Activated gamma-delta T cell (primary cell): ENCODE measurements around the gene GON4L.
"Not testable (repeated sequence)": the region's sequence is repeated elsewhere in the genome, so short reads cannot be mapped to it uniquely, and the experiment has no call there.

Experiments used
- DNase-seq: peaks from one replicate; lab custom pipeline; 2025; lab: John Stamatoyannopoulos, UW
- total RNA-seq, 2 donors: gene quantifications; one replicate each; lab custom pipeline; 2026; lab: John Stamatoyannopoulos, UW

Gene GON4L
- 186 to 196 reads per million in 2 donors for total RNA-seq

- peak; percentile 68 for DNase-seq
Observed at GRCh38 chr1:155856975-155857930, at the start of gene GON4L. GON4L (minus strand) TSS chr1:155857214; CDS start chr1:155853780, 3,434 bp downstream.

- DNase-seq = no peak
Observed at GRCh38 chr1:155904261-155904660, 47.2 kb upstream of the GON4L start.

GRCh38 chr1:155900161-155900560 is 43.1 kb upstream of the GON4L start:
- no peak for DNase-seq

GRCh38 chr1:155899683-155900082 is 42.7 kb upstream of the GON4L start:
- no peak for DNase-seq

- DNase-seq = no peak
Observed at GRCh38 chr1:155898888-155899287, 41.9 kb upstream of the GON4L start.

- no peak for DNase-seq
Observed at GRCh38 chr1:155897746-155898145, 40.7 kb upstream of the GON4L start.

- not testable (repeated sequence) for DNase-seq
Observed at GRCh38 chr1:155896476-155896875, 39.5 kb upstream of the GON4L start.

- not testable (repeated sequence) for DNase-seq
Observed at GRCh38 chr1:155895617-155896016, 38.6 kb upstream of the GON4L start.

- DNase-seq = no peak
Observed at GRCh38 chr1:155893389-155894142, 36.6 kb upstream of the GON4L start.

- DNase-seq = no peak
Observed at GRCh38 chr1:155892796-155893195, 35.8 kb upstream of the GON4L start.

GRCh38 chr1:155890251-155890650 is 33.2 kb upstream of the GON4L start:
- no peak for DNase-seq

GRCh38 chr1:155889566-155889965 is 32.6 kb upstream of the GON4L start:
- no peak for DNase-seq

- DNase-seq = no peak
Observed at GRCh38 chr1:155888481-155888880, 31.5 kb upstream of the GON4L start.

GRCh38 chr1:155884982-155885381 is 28.0 kb upstream of the GON4L start:
- DNase-seq = no peak

- DNase-seq = no peak
Observed at GRCh38 chr1:155884031-155884960, 27.3 kb upstream of the GON4L start.

- no peak for DNase-seq
Observed at GRCh38 chr1:155882766-155883165, 25.8 kb upstream of the GON4L start.

GRCh38 chr1:155882235-155882634 is 25.2 kb upstream of the GON4L start:
- no peak for DNase-seq

GRCh38 chr1:155880950-155881349 is 23.9 kb upstream of the GON4L start:
- no peak for DNase-seq

GRCh38 chr1:155880251-155880650 is 23.2 kb upstream of the GON4L start:
- no peak for DNase-seq

GRCh38 chr1:155877945-155878344 is 20.9 kb upstream of the GON4L start:
- no peak for DNase-seq

GRCh38 chr1:155873860-155874259 is 16.8 kb upstream of the GON4L start:
- DNase-seq = no peak

GRCh38 chr1:155872527-155872926 is 15.5 kb upstream of the GON4L start:
- DNase-seq = no peak
